RWPE1 (cell line): Measurements from ENCODE around the gene RNF224.

Experiments
- CTCF ChIA-PET: fragments of 350-600 bp; sonication (Branson Sonifier 250); formaldehyde crosslinking; extraction: SDS; loops from one replicate; lab custom pipeline; 2021; lab: Yijun Ruan, JAX
- POLR2A ChIA-PET: fragments of 400-600 bp; formaldehyde crosslinking; extraction: SDS; loops from one replicate; lab custom pipeline; 2020; ENCODE audit warnings: antibody characterized with exemption; ENCODE audit not compliant: low non-redundant PET; lab: Yijun Ruan, JAX
- DNase-seq: peaks from one replicate; pipeline ENCODE4 v3.0.0; 2012; ENCODE audit warnings: low spot score
- H3K27ac ChIP-seq: fragments of 450-650 bp; 2 replicates; pipeline ENCODE4 v1.5.1; 2017
- CTCF ChIP-seq: fragments of 450-650 bp; conservative IDR thresholded peaks from 2 replicates; pipeline ENCODE4 v1.5.1; 2017; ENCODE audit warnings: low read depth, mild to moderate bottlenecking

RNF224 gene

GRCh38 chr9:137250329-137251193 is 23.3 kb downstream of the RNF224 start:
- ChIA-PET POLR2A (no interaction called here), CTCF (interaction anchor here (1.6 kb wide), 1 partner anchor 14 kb away, joined by 5 read pairs; no protein-coding TSS in a partner anchor)
- no peak for TF ChIP-seq CTCF
- no peak for DNase-seq
- H3K27ac ChIP-seq: peak overlapping the region; percentile 12

- H3K27ac ChIP-seq: peak within 1 kb of the TSS; percentile 12
- ChIA-PET POLR2A (no interaction called here), CTCF (no interaction called here)
- TF ChIP-seq CTCF: no peak
- DNase-seq: no peak
These were observed 23.8 kb downstream of the RNF224 start, which contains the start of gene STPG3 for GRCh38 chr9:137251194-137251461. Gene STPG3, plus strand, starts transcription at chr9:137251286. Its CDS starts 1 bp downstream, at chr9:137251287.

DNA sequence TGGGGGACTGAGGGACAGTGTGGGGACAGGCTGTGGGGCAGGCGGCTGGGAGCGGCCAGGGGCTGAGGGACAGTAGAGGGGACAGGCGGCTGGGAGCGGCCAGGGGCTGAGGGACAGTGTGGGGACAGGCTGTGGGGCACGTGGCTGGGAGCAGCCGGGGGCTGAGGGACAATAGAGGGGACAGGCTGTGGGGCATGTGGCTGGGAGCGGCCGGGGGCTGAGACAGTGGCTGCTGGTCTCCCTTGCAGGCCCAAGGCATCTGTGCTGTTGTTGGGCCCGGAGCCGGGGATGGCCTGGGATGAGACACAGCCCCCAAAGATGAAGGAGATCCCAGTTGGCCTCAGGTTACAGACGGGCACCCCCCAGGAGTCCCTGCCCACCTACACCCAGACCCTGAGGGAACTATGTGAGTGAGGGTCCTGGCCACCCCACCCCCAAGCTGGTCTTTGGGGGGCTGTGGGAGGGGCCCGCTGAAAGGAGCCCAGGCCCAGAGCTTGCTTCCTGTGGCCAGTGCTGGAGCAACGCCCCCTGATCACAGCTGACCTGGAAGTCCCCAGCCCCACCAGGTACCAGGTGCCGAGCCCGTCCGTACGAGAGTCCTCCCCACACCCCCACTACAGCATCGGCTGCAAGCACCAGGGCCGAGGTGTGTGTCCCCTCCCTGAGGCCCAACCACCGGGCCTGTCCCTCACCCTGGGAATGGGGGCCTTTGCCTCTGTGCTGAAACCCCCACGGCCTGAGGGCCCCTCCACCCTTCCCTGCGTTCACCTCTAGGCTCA is 24.4 kb downstream of the RNF224 start:
- CTCF ChIA-PET: interaction anchor here (0.5 to 0.6 kb wide), 2 partner anchors 43 to 45 kb away, joined by 4 to 11 read pairs; no protein-coding TSS in a partner anchor
- no peak for TF ChIP-seq CTCF
- POLR2A ChIA-PET: interaction anchor here (0.6 to 1.0 kb wide), 2 partner anchors 7 to 22 kb away, joined by 3 to 7 read pairs; no protein-coding TSS in a partner anchor
- peak overlapping the region; percentile 12 for H3K27ac ChIP-seq
- DNase-seq: no peak

- DNase-seq: no peak
- no peak for TF ChIP-seq CTCF
- ChIA-PET POLR2A (interaction anchor here (0.6 to 2.5 kb wide), 5 partner anchors 9 to 21 kb away, joined by 3 to 9 read pairs (median 7); partner anchors contain the start of gene TUBB4B), CTCF (interaction anchor here (0.5 to 2.3 kb wide), 4 partner anchors 10 to 261 kb away, joined by 4 to 15 read pairs (median 7); partner anchors contain the start of gene PAXX)
- H3K27ac ChIP-seq: peak overlapping the region; percentile 84
These were observed 25.5 kb downstream of the RNF224 start for GRCh38 chr9:137252555-137253506.

GRCh38 chr9:137253717-137254623 is 26.7 kb downstream of the RNF224 start:
- DNase-seq: no peak
- peak overlapping the region; percentile 84 for H3K27ac ChIP-seq
- no peak for TF ChIP-seq CTCF
- ChIA-PET POLR2A (interaction anchor here (0.7 to 2.5 kb wide), 7 partner anchors 10 to 65 kb away, joined by 3 to 9 read pairs (median 3); partner anchors contain the start of genes NRARP, TOR4A and TUBB4B), CTCF (interaction anchor here (0.6 to 2.3 kb wide), 6 partner anchors 11 to 141 kb away, joined by 3 to 15 read pairs (median 4); no protein-coding TSS in a partner anchor)
